Measurements from ENCODE around the gene ORM2. TPM values are rescaled to one million over a fixed set of nuclear protein-coding genes. Genes with fewer than 3 reads are reported as not detected.

The ORM2 gene
- total RNA-seq, 1 donor from 2014 or later = not detected

DNA sequence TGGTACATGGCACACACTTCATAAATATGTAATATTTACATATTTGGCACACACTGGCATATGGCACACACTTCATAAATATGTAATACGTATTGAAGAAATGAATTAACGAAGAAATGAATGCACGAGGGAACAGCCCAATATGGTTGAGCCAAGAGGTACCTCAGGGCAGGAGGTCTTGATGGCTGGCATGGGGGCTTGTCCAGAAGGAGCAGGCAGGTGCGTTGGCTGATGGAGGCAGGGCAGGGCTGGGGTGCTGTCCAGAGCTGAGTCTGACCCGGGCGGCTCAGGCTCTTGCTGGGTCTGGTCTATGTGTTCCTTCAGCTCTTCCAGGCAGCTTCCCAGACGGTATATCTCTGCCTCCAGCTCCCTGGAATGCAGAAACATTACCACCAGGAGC, 31.9 kb downstream of the ORM2 start:
- TF ChIP-seq, protein P1, sequence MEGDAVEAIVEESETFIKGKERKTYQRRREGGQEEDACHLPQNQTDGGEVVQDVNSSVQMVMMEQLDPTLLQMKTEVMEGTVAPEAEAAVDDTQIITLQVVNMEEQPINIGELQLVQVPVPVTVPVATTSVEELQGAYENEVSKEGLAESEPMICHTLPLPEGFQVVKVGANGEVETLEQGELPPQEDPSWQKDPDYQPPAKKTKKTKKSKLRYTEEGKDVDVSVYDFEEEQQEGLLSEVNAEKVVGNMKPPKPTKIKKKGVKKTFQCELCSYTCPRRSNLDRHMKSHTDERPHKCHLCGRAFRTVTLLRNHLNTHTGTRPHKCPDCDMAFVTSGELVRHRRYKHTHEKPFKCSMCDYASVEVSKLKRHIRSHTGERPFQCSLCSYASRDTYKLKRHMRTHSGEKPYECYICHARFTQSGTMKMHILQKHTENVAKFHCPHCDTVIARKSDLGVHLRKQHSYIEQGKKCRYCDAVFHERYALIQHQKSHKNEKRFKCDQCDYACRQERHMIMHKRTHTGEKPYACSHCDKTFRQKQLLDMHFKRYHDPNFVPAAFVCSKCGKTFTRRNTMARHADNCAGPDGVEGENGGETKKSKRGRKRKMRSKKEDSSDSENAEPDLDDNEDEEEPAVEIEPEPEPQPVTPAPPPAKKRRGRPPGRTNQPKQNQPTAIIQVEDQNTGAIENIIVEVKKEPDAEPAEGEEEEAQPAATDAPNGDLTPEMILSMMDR (IDR thresholded peaks at IDR 0.05) = no peak
- Mint-ChIP-seq H3K9me3 (ENCODE audit: low read depth) (no peaks in the 10 kb centered on the region), H3K4me3 (ENCODE audit: unreplicated experiment) (no peak overlapping the region), H3K27ac (ENCODE audit: unreplicated experiment) (no peak overlapping the region), H3K4me1 (ENCODE audit: low read depth) (peaks cover 15% of the 10 kb centered on the region), H3K36me3 (ENCODE audit: low read depth) (peaks cover 49% of the 10 kb centered on the region), H3K27me3 (ENCODE audit: low read depth) (no peaks in the 10 kb centered on the region)
- peak; percentile 77 for DNase-seq (ENCODE audit: low spot score)

DNA sequence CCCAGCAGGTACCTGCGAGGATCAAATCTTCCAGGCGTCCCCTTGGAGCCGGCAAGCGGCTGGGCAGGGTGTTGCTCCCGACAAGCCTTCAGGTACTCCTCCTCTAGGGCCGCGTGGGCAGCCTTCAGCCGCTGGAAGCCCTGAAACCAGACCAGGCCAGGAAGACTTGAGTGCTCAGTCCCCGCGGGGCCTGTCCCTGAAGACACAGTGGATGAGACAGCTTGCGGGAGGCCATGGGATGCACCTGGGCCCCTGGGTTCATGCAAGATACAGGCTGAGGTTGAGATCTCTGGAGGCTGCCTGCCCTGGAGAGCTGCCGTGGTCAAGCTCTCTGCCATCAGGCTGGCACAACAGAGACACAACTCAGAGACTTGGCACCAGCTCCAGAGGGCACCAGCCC, 32.7 kb downstream of the ORM2 start:
- no peaks in the 10 kb centered on the region for H3K9me3 Mint-ChIP-seq (ENCODE audit: low read depth)
- H3K4me1 Mint-ChIP-seq (ENCODE audit: low read depth) = peaks cover 24% of the 10 kb centered on the region
- TF ChIP-seq, protein P1 (IDR thresholded peaks at IDR 0.05) = no peak
- DNase-seq (ENCODE audit: low spot score) = peak; percentile 76
- no peaks in the 10 kb centered on the region for H3K27me3 Mint-ChIP-seq (ENCODE audit: low read depth)
- no peak overlapping the region for H3K4me3 Mint-ChIP-seq (ENCODE audit: unreplicated experiment)
- peaks cover 45% of the 10 kb centered on the region for H3K36me3 Mint-ChIP-seq (ENCODE audit: low read depth)
- no peak overlapping the region for H3K27ac Mint-ChIP-seq (ENCODE audit: unreplicated experiment)

DNA sequence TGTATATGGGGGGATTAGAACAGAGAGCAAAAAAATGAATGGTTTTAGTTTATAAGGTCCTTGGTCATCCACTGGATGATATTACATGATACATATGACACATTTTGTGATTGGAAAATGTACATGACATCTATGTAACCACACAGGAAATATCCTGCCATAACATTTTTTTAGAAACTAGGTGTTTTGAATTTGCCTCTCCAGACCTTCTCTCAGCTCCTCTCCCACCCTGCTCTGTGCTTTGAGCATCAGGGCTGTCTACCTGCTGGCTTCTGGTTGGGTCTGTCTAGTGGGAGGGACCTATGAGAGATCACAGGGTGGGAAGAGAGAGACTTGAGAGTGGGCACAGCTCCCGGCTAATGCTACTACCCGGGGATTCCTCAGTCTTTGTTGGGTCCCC, 33.8 kb downstream of the ORM2 start:
- Mint-ChIP-seq H3K9me3 (ENCODE audit: low read depth) (no peaks in the 10 kb centered on the region), H3K27ac (ENCODE audit: unreplicated experiment) (no peak overlapping the region), H3K27me3 (ENCODE audit: low read depth) (no peaks in the 10 kb centered on the region), H3K4me1 (ENCODE audit: low read depth) (peaks cover 30% of the 10 kb centered on the region), H3K36me3 (ENCODE audit: low read depth) (peaks cover 43% of the 10 kb centered on the region), H3K4me3 (ENCODE audit: unreplicated experiment) (no peak overlapping the region)
- DNase-seq (ENCODE audit: low spot score) = no peak
- TF ChIP-seq, protein P1 (IDR thresholded peaks at IDR 0.05) = no peak

DNA sequence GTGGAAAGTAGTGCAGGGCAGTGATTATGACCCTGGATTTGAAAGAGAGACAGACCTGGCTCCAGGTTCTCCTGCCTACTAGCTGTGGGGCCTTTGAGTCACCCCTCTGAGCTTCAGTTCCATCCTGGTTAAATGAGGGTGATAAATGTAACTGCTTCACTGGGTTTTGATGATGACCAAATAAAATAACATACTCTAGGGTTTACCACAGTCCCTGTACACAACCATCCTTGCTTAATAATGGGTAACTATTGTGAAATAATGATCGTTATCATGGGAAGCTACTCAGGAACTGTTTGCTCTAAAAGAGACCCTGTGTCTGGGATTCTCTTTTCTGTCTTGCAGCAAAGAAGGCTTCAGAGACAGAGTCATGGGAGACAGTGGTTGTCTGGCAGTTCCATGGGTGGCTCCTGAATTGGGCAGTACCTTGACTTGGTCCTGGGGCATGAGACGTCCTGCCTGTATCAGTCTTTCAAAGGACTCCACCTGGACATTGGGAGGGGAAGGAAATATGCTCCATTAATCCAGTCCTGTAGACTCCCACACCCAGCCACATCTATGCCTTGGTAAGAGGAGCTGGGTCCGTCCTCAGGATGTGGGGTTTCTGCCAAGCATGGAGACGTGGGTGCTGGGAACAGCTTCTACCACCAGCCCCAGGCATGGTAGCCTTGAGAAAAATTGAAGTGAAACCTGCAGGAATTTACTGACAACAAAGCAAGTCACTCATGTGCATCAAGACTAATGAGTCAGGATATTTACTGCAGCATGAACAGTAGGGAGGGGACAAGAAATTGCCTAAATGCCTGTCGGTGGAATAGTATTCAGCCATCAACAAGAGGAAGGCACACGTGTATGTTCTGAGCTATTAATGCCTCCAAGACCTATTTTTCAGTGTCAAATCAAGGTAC, 34.7 kb downstream of the ORM2 start:
- H3K27ac Mint-ChIP-seq (ENCODE audit: unreplicated experiment) = no peak overlapping the region

DNA sequence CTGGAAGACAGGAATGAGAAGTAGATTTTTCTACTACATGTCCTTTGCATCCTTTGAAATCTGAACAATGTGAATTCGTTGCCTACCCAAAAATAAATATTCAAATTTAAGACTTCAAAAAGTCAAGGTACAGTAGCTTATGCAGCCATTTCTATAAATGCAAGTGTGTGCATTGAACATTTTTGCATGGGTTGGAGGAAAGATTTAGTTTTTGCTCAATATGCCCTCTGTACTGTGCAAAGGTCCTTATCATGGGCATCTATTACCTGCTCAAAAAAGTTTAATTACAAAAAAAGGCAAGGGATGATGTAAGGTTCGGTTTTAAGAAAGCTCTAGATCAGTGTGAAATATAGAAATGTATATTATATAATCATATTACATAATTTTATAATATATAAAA, 35.5 kb downstream of the ORM2 start:
- TF ChIP-seq, protein P1 (IDR thresholded peaks at IDR 0.05) = no peak
- peaks cover 35% of the 10 kb centered on the region for H3K4me1 Mint-ChIP-seq (ENCODE audit: low read depth)
- H3K27me3 Mint-ChIP-seq (ENCODE audit: low read depth) = no peaks in the 10 kb centered on the region
- peak overlapping the region; percentile 17 for H3K27ac Mint-ChIP-seq (ENCODE audit: unreplicated experiment)
- no peaks in the 10 kb centered on the region for H3K9me3 Mint-ChIP-seq (ENCODE audit: low read depth)
- peaks cover 38% of the 10 kb centered on the region for H3K36me3 Mint-ChIP-seq (ENCODE audit: low read depth)
- no peak overlapping the region for H3K4me3 Mint-ChIP-seq (ENCODE audit: unreplicated experiment)
- no peak for DNase-seq (ENCODE audit: low spot score)

More for the DNA sequence above, 34.7 kb downstream of the ORM2 start:
- peak; percentile 18 for DNase-seq (ENCODE audit: low spot score)
- Mint-ChIP-seq H3K4me1 (ENCODE audit: low read depth) (peaks cover 31% of the 10 kb centered on the region), H3K9me3 (ENCODE audit: low read depth) (no peaks in the 10 kb centered on the region), H3K27me3 (ENCODE audit: low read depth) (no peaks in the 10 kb centered on the region), H3K36me3 (ENCODE audit: low read depth) (peaks cover 41% of the 10 kb centered on the region), H3K4me3 (ENCODE audit: unreplicated experiment) (no peak overlapping the region)
- TF ChIP-seq, protein P1 (IDR thresholded peaks at IDR 0.05) = no peak

All from chondrocyte (in vitro differentiated cells).